ENCODE measurements around the gene DAAM2. TPM values are rescaled to one million over a fixed set of nuclear protein-coding genes. Genes with fewer than 3 reads are reported as not detected.

The DAAM2 gene
- polyA plus RNA-seq, 4 donors: 0.89 to 12.9 (median 7.6) TPM

- H3K36me3 ChIP-seq (ENCODE audit: control insufficient read depth in 3 of 3, insufficient read depth in 2 of 3, low read depth in 1 of 3, low read length in 3 of 3): peaks cover 0 to 4% (median 0%) of the 10 kb centered on the region in 3 donors
- H3K27me3 ChIP-seq (ENCODE audit: control insufficient read depth in 3 of 3, insufficient read depth in 3 of 3, low read length in 3 of 3): peaks cover 0 to 3% (median 0%) of the 10 kb centered on the region in 3 donors
- no peak for DNase-seq
- H3K9me3 ChIP-seq (ENCODE audit: control insufficient read depth in 2 of 2, insufficient read depth in 1 of 2, low read depth in 1 of 2, low read length in 1 of 2): no peaks in the 10 kb centered on the region
- no peak overlapping the region for H3K4me3 ChIP-seq (ENCODE audit: low read depth in 1 of 3, low read length in 3 of 3)
- WGBS, 3 donors: 58 to 65% (median 61%) methylated on average over 3 of the region's 3 CpGs
- H3K4me1 ChIP-seq (ENCODE audit: control insufficient read depth in 3 of 3, insufficient read depth in 2 of 3, low read depth in 1 of 3, low read length in 2 of 3): no peaks in the 10 kb centered on the region
- FAIRE-seq: no peak
- H3K27ac ChIP-seq (ENCODE audit: low read depth in 1 of 3, low read length in 2 of 3): no peak overlapping the region
These were observed 69.5 kb downstream of the DAAM2 start for GRCh38 chr6:39861663-39862062.

- Histone ChIP-seq H3K9me3 (ENCODE audit: control insufficient read depth in 2 of 2, insufficient read depth in 1 of 2, low read depth in 1 of 2, low read length in 1 of 2) (no peaks in the 10 kb centered on the region), H3K4me1 (ENCODE audit: control insufficient read depth in 3 of 3, insufficient read depth in 2 of 3, low read depth in 1 of 3, low read length in 2 of 3) (no peaks in the 10 kb centered on the region), H3K27ac (ENCODE audit: low read depth in 1 of 3, low read length in 2 of 3) (no peak overlapping the region), H3K27me3 (ENCODE audit: control insufficient read depth in 3 of 3, insufficient read depth in 3 of 3, low read length in 3 of 3) (peaks cover 0 to 3% (median 0%) of the 10 kb centered on the region in 3 donors), H3K4me3 (ENCODE audit: low read depth in 1 of 3, low read length in 3 of 3) (no peak overlapping the region), H3K36me3 (ENCODE audit: control insufficient read depth in 3 of 3, insufficient read depth in 2 of 3, low read depth in 1 of 3, low read length in 3 of 3) (peaks cover 0 to 10% (median 0%) of the 10 kb centered on the region in 3 donors)
- 39 to 47% (median 40%) methylated on average over 15 of the region's 15 CpGs for WGBS, 3 donors
- FAIRE-seq (no peak), DNase-seq (peak; percentile 67 to 72)
These were observed 73.1 kb downstream of the DAAM2 start for GRCh38 chr6:39865011-39865888.

- no peaks in the 10 kb centered on the region for H3K9me3 ChIP-seq (ENCODE audit: control insufficient read depth in 2 of 2, insufficient read depth in 1 of 2, low read depth in 1 of 2, low read length in 1 of 2)
- H3K36me3 ChIP-seq (ENCODE audit: control insufficient read depth in 3 of 3, insufficient read depth in 2 of 3, low read depth in 1 of 3, low read length in 3 of 3): peaks cover 0 to 11% (median 0%) of the 10 kb centered on the region in 3 donors
- no peaks in the 10 kb centered on the region for H3K4me1 ChIP-seq (ENCODE audit: control insufficient read depth in 3 of 3, insufficient read depth in 2 of 3, low read depth in 1 of 3, low read length in 2 of 3)
- no peak for FAIRE-seq
- DNase-seq: no peak
- 60 to 71% (median 67%) methylated on average over 6 of the region's 6 CpGs for WGBS, 3 donors
- no peak overlapping the region for H3K4me3 ChIP-seq (ENCODE audit: low read depth in 1 of 3, low read length in 3 of 3)
- no peaks in the 10 kb centered on the region for H3K27me3 ChIP-seq (ENCODE audit: control insufficient read depth in 3 of 3, insufficient read depth in 3 of 3, low read length in 3 of 3)
- H3K27ac ChIP-seq (ENCODE audit: low read depth in 1 of 3, low read length in 2 of 3): no peak overlapping the region
These were observed 75.4 kb downstream of the DAAM2 start for GRCh38 chr6:39867592-39867991.

- Histone ChIP-seq H3K27me3 (ENCODE audit: control insufficient read depth in 3 of 3, insufficient read depth in 3 of 3, low read length in 3 of 3) (no peaks in the 10 kb centered on the region), H3K27ac (ENCODE audit: low read depth in 1 of 3, low read length in 2 of 3) (no peak overlapping the region), H3K4me1 (ENCODE audit: control insufficient read depth in 3 of 3, insufficient read depth in 2 of 3, low read depth in 1 of 3, low read length in 2 of 3) (no peaks in the 10 kb centered on the region), H3K4me3 (ENCODE audit: low read depth in 1 of 3, low read length in 3 of 3) (no peak overlapping the region), H3K9me3 (ENCODE audit: control insufficient read depth in 2 of 2, insufficient read depth in 1 of 2, low read depth in 1 of 2, low read length in 1 of 2) (no peaks in the 10 kb centered on the region), H3K36me3 (ENCODE audit: control insufficient read depth in 3 of 3, insufficient read depth in 2 of 3, low read depth in 1 of 3, low read length in 3 of 3) (peaks cover 0 to 7% (median 0%) of the 10 kb centered on the region in 3 donors)
- FAIRE-seq (no peak), DNase-seq (no peak)
- 95 to 98% (median 97%) methylated on average over 3 of the region's 3 CpGs for WGBS, 3 donors
These were observed 78.8 kb downstream of the DAAM2 start for GRCh38 chr6:39870950-39871349.

GRCh38 chr6:39873439-39873838 is 81.3 kb downstream of the DAAM2 start:
- H3K27me3 ChIP-seq (ENCODE audit: control insufficient read depth in 3 of 3, insufficient read depth in 3 of 3, low read length in 3 of 3): no peaks in the 10 kb centered on the region
- H3K9me3 ChIP-seq (ENCODE audit: control insufficient read depth in 2 of 2, insufficient read depth in 1 of 2, low read depth in 1 of 2, low read length in 1 of 2): no peaks in the 10 kb centered on the region
- DNase-seq (no peak), FAIRE-seq (no peak)
- 84 to 93% (median 85%) methylated on average over 3 of the region's 3 CpGs for WGBS, 3 donors
- no peaks in the 10 kb centered on the region for H3K4me1 ChIP-seq (ENCODE audit: control insufficient read depth in 3 of 3, insufficient read depth in 2 of 3, low read depth in 1 of 3, low read length in 2 of 3)
- H3K4me3 ChIP-seq (ENCODE audit: low read depth in 1 of 3, low read length in 3 of 3): no peak overlapping the region
- no peak overlapping the region for H3K27ac ChIP-seq (ENCODE audit: low read depth in 1 of 3, low read length in 2 of 3)
- H3K36me3 ChIP-seq (ENCODE audit: control insufficient read depth in 3 of 3, insufficient read depth in 2 of 3, low read depth in 1 of 3, low read length in 3 of 3): peaks cover 0 to 5% (median 0%) of the 10 kb centered on the region in 3 donors

- no peak overlapping the region for H3K4me3 ChIP-seq (ENCODE audit: low read depth in 1 of 3, low read length in 3 of 3)
- H3K27me3 ChIP-seq (ENCODE audit: control insufficient read depth in 3 of 3, insufficient read depth in 3 of 3, low read length in 3 of 3): no peaks in the 10 kb centered on the region
- H3K4me1 ChIP-seq (ENCODE audit: control insufficient read depth in 3 of 3, insufficient read depth in 2 of 3, low read depth in 1 of 3, low read length in 2 of 3): no peaks in the 10 kb centered on the region
- DNase-seq (no peak), FAIRE-seq (no peak)
- H3K9me3 ChIP-seq (ENCODE audit: control insufficient read depth in 2 of 2, insufficient read depth in 1 of 2, low read depth in 1 of 2, low read length in 1 of 2): no peaks in the 10 kb centered on the region
- H3K27ac ChIP-seq (ENCODE audit: low read depth in 1 of 3, low read length in 2 of 3): no peak overlapping the region
- H3K36me3 ChIP-seq (ENCODE audit: control insufficient read depth in 3 of 3, insufficient read depth in 2 of 3, low read depth in 1 of 3, low read length in 3 of 3): peaks cover 0 to 4% (median 2%) of the 10 kb centered on the region in 3 donors
These were observed 83.9 kb downstream of the DAAM2 start for GRCh38 chr6:39876111-39876510.

GRCh38 chr6:39876826-39877225 is 84.7 kb downstream of the DAAM2 start:
- WGBS, 3 donors: 61 to 72% (median 71%) methylated on average over 3 of the region's 3 CpGs
- Histone ChIP-seq H3K27ac (ENCODE audit: low read depth in 1 of 3, low read length in 2 of 3) (no peak overlapping the region), H3K27me3 (ENCODE audit: control insufficient read depth in 3 of 3, insufficient read depth in 3 of 3, low read length in 3 of 3) (no peaks in the 10 kb centered on the region), H3K9me3 (ENCODE audit: control insufficient read depth in 2 of 2, insufficient read depth in 1 of 2, low read depth in 1 of 2, low read length in 1 of 2) (no peaks in the 10 kb centered on the region), H3K4me3 (ENCODE audit: low read depth in 1 of 3, low read length in 3 of 3) (no peak overlapping the region), H3K4me1 (ENCODE audit: control insufficient read depth in 3 of 3, insufficient read depth in 2 of 3, low read depth in 1 of 3, low read length in 2 of 3) (no peaks in the 10 kb centered on the region), H3K36me3 (ENCODE audit: control insufficient read depth in 3 of 3, insufficient read depth in 2 of 3, low read depth in 1 of 3, low read length in 3 of 3) (peaks cover 0 to 4% (median 2%) of the 10 kb centered on the region in 3 donors)
- no peak for FAIRE-seq
- DNase-seq: no peak

- H3K4me1 ChIP-seq (ENCODE audit: control insufficient read depth in 3 of 3, insufficient read depth in 2 of 3, low read depth in 1 of 3, low read length in 2 of 3): peaks cover 0 to 6% (median 0%) of the 10 kb centered on the region in 3 donors
- no peak for DNase-seq
- 80 to 87% (median 82%) methylated on average over 3 of the region's 3 CpGs for WGBS, 3 donors
- no peak overlapping the region for H3K27ac ChIP-seq (ENCODE audit: low read depth in 1 of 3, low read length in 2 of 3)
- H3K9me3 ChIP-seq (ENCODE audit: control insufficient read depth in 2 of 2, insufficient read depth in 1 of 2, low read depth in 1 of 2, low read length in 1 of 2): no peaks in the 10 kb centered on the region
- peaks cover 0 to 3% (median 0%) of the 10 kb centered on the region in 3 donors for H3K27me3 ChIP-seq (ENCODE audit: control insufficient read depth in 3 of 3, insufficient read depth in 3 of 3, low read length in 3 of 3)
- FAIRE-seq: no peak
- no peak overlapping the region for H3K4me3 ChIP-seq (ENCODE audit: low read depth in 1 of 3, low read length in 3 of 3)
- peaks cover 0 to 4% (median 2%) of the 10 kb centered on the region in 3 donors for H3K36me3 ChIP-seq (ENCODE audit: control insufficient read depth in 3 of 3, insufficient read depth in 2 of 3, low read depth in 1 of 3, low read length in 3 of 3)
These were observed 87.4 kb downstream of the DAAM2 start for GRCh38 chr6:39879535-39879934.
